Stimulated activated CD4-positive, alpha-beta T cell treated with anti-CD3 and anti-CD28 coated beads, Interleukin-15, amount 100 ng/mL, for 48 hours (primary cell): Measurements from ENCODE around the gene ABCC4.
"Not testable (repeated sequence)": the region's sequence is repeated elsewhere in the genome, so short reads cannot be mapped to it uniquely, and the experiment has no call there.

Source experiments
- DNase-seq, 2 donors: peaks; one replicate each; pipeline ENCODE4 v3.0.0-alpha.2; 2020; ENCODE audit warnings: low read depth in 2 of 2

The ABCC4 gene

DNA sequence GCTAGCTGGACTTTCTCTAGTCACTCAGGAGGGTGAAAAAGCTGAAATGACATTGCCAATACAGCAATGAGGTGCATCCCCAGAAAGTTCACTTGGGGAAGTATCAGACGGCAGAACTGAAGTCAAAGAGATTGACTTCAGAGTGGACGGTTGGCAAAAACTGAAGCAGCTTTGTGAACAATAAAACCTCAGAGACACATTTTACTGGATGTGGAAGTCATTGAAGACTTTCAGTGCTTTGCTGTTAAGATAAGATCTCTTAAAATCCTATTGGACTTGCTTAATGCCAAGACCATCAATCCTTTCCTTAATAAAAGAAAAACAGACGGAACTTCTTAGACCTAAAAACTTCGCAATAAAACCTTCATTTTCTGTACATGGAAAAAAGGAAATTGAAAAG is 103.7 kb downstream of the ABCC4 start:
- no peak for DNase-seq

DNA sequence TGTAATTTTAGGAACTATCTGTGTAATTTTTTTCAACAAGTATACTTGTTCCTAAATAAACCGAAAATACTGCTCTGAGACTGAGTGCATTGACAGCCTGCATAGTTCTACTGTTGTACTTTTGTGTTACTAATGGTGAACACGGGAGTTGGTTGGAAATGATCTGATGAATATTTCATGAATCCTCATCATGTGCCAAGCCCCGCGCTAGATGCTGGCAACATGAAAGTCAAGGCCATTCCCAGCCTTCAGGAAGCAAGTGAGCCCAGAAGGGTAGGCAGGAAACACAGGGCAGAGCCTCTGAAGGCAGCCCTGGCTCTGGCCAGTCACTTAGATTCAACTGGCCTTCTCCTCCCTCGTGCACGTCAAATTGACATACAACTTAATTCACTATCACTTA is 106.1 kb downstream of the ABCC4 start:
- no peak for DNase-seq

DNA sequence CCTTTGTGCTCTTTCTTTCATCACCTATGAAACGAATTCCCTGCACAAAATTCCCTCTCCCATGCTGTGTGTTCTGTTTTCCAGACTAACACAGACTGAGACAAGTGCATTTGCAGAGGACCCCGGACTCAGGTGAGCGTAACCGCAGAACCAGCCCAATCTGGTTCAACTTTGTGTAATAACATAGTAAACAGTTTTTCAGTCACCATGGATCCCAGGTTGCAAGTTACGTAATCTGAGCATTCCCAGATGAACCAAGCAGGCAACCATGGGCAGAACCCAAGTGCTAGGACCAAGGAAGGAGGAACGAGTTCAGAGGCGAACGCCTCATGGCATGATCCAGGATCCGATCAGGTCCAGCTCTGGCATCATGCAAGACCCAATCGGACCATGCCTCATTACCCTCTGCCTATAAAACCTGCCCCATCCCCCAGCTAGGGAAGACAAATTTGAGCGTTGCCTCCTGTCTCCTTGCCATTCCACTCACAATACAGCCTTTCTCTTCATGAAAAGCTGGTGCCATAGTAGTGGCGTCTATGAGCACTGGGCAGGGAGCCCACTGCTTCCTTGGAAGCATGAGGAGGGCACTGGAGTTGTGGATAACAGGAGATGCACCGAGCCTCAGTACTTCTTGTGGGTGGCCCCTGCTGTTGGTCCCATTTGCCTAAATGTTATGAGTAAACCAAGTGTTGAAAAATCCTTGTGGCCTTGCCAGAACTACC is 107.6 kb downstream of the ABCC4 start:
- DNase-seq, result no peak

DNA sequence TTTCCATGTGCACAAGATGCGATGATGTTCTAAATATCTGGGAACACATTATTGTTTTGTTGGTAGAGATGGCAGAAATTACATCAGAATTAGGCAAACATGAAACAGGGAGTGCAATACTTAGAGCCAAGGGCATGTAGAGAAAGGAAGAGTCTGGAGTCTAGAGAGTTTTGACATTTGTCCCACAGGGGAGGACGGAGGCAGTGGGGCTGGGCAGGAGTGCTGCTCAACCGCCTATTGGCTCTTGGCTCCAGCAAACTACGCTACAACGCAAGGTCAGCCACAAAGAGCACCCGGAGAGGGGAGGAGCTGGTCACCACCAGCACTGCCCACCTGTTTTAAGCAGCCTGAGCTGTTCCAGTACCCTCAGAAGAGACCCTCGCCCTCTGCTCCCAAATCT is 108.3 kb downstream of the ABCC4 start:
- DNase-seq, result no peak

DNA sequence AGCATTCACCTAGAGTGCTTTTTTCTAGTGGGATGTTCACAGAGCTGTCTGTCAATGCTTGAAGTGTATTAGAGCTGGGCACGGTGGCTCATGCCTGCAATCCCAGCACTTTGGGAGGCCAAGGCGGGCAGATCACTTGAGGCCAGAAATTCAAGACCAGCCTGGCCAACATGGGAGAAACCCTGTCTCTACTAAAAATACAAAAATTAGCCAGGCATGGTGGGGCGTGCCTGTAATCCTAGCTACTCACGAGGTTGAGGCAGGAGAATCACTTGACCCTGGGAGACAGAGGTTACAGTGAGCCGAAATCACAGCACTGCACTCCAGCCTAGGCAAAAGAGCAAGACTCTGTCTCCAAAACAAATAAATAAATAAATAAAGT is 108.7 kb downstream of the ABCC4 start:
- not testable (repeated sequence) for DNase-seq

DNA sequence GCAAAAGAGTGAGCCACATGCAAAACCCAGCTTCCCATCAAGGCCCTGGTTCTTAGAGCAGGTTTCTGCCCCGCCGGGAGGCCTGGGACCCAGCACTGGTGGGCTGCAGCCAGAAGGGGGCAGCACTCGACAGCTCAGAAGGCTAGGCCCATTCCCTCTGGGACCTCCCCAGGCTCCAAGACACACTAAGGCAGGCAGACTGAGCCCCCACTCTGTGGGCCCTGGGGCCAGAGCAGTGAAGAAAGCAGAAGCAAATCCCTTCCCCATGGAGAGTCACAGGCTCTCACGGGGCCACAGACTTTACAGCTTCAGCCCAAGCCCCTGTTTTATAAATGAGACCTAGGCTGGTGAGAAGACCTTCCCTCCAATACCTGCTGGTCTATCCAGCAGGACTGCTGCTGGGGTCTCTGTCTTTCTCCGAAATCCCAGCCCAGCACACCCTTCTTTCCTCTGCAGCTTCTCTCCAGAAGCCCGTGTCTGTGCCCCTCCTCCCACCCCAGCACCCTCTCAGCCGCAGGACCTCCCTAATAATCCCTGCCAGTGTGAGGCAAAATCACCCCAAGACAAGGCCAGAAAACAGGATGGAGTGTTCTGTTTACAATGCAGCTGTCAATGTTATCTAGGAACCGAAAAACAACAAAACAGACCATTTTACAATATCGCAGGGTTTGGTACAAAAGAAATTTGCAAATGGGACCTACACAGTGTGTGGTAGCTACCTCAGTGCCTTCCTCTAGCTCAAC is 109.3 kb downstream of the ABCC4 start:
- DNase-seq, result peak; percentile 24 to 64

DNA sequence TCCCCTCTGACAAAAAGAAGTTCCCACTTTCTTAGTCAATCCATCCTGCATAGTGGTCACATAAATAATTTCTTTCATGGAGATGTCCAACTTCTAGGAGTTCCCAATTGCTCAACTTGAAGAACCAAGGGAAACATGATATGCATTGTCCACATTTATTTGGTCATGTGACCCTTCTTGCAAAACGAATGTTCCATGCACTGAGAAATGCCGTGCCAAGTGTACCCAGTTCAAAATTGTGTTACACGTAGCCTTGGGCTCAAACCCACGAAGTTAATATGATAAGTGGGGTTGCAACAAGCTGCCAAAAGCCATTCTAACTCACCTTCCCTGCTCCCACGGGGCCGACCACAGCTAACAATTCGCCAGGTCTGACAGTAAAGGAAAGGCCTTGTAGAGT is 113.1 kb downstream of the ABCC4 start:
- no peak for DNase-seq

DNA sequence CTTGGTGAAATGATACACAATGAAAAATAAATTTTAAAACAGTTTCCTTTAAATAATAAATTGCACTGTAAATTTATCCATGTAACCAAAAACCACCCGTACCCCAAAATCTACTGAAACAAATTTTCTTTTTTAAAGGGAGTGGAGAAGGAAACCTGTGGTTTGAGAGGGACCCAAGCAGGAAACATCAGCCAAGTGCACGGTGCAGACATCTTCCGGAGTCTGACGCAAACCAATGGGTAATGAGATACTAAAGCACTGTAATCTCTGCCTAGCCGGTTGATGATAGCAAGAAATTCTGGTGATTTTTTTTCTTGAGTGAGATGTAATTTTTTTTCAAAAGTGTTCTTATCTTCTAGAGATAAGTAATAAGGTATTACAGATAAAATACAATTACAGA is 115.4 kb downstream of the ABCC4 start:
- peak in 1 of 2 donors; percentile 12 for DNase-seq

DNA sequence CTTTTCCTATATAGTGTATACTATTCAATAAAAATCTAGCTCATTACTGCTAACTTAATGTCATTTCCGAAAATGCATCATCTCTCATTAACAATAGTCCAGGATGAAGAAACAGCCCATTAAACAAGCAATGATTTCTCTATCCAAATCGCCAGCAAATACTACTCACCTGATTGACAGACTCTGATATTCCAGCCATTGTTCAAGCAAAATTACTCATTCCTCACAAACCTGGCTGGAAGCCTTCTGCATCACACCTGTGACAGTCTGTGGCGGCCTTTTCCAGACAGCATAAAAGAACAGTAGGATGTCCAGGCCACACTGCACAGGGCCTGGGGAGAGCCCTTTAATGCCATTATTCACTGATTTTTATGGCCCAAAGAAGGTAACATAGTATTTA is 115.9 kb downstream of the ABCC4 start:
- DNase-seq, result no peak

DNA sequence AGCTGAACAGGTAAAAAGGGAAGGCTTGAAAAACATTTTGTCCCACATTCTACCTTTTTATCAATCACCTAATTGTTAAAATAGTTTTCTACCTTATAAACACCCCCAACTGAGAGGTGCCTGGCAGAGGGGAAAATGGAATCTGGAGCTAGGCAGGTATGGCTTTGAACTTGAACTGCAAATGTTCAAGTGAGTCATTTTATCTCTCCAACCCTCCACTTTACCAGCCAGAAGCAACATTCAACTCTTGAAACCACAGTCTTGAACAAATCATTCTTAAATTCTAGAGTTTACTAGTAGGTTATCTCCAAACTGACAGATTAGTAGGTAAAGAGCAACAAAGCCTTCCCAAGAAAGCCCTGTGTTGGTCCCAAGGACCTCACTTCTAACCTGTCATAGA is 116.9 kb downstream of the ABCC4 start:
- DNase-seq, result no peak

DNA sequence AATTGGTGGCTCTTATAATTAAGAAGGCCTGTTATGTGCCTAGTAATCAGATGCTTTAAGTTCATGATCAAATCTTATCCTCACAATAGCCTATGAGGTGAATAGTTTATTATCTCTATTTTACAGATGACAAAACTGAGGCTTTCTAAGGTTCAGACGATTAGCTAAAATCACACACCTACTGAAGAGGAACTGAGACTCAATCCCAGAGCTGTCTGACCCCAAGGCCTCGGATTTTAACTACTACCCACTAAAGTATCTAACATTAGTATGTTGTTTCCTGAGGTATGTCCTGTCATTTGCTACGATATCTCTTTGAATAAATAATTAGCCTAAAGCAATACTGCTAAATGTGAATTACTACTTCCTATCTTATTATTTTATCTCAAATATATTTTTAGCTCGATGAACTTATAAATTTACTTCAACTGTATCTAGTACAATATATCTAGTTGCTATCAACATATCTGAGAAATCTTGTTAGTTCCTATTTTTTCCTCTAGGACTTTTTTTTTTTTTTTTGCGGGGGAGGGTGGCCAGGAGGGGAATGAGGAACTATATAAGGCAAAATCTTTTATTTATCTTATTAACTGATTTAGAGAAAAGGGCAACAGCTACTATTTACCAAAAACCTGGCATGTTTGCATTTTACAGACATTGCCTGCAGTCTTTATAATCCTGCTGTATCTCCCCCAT is 118.5 kb downstream of the ABCC4 start:
- no peak for DNase-seq

DNA sequence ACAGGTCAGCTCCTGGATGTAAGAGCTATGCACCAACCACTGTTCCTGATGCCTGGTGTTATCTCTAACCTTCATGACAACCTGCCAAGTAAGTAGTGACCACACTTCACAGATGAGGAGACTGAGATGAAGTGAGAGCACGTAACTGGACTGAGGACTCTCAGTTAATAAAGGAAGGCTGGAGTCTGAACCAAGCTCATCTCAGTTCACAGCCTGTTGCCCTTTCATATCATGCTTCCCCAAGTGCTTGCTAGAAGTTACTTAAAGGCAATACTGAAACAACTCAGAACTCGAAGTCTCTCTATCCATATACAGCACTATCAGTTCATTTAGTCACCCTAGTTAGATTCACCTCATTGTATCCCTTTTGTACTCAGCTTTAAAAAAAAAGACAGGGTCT is 119.7 kb downstream of the ABCC4 start:
- no peak for DNase-seq

DNA sequence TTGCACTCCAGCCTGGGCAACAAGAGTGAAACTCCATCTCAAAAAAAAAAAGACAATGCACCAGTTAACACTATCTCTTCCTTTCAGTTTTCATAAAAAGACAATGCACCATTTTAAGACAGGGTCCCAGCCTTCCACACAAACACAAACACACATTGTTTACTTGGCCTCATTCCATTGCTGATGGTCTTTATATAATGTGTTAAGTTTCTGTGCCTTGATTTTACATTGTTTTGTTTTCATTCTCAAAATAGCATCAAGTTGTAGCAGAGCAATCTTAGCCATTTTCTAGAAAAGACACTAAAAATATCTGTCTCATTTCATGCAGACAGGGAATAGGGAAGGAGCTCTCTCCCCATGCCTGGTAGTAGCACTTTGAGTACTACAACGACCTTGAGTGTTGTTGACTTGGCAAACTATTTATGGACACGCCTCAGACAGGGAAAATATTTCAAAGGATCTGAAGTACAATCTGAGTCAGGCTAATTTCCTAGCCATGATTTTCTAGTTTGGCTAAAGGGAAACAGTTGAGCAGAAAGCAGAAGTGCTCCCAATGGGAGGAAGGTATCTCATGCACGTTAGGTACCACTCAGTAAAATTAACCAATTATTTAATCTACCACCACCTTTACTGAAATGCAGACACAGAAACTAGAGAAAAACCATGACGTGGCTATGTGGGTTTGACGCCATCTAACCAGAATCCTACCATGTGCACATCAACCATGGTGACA is 120.6 kb downstream of the ABCC4 start:
- DNase-seq, result no peak

DNA sequence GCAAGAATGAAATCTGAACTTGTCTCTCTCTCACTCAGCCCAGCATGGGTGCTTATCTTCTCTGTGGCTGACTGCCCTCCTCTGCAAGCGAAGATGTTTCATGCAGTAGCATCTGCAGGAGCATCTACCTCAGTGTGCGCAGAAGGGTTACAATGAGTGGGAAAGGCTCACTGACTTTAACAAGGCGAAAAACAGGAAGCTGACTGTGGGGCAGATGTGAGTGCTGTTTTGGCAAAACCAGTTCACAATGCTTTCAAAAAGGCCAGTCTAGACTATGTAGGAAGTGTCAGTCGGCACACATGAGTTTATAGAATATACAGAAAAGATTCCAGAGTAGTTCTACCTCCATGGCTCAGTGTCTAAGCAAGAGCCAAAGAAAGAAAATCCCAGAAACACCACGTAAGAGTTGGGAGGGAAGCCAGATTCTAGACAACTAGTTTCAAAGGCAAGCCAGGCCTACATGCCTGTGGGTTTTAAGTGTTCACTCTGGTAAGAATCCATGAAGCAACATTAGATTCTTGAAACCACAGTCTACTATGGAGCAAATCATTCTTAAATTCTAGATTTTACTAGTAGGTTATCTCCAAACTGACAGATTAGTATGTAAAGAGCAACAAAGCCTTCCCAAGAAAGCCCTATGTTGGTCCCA is 124.5 kb downstream of the ABCC4 start:
- no peak for DNase-seq

DNA sequence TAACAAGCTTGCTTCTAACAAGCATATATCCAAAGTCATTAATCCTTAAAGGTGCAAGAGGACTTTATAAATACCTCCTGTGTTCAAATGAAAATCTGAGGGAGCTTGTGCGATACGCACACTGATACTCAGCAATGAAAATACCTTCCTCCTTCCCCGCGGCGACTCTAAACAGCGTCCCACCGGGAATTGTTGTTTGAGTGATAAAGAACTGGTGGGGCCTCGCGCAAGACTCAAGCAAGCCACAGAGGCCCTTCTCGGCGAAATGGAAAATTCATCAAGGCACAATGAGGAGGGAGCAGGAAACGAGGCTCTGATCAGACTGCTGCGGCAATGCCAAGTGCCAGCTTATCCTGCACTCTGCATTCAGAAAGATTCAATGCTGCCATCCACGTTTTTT is 126.7 kb downstream of the ABCC4 start:
- no peak for DNase-seq

DNA sequence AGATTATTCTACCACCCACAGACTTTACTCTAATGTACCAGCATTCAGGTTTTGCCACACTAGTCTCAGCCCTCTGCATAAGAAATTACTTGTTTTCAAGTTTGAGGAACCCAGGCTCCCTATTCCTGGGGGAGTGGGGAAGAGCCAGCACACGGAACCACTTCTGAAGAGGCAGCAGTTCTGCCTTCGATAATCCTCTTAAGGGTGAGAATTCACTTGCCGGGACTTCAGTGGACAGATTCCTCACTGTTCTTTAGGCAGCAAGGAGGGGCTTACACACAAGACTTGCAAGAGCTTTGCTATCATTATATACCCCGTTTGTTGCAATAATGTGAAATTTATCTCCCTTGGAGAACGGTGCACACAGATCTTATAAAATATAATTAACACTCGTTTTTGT is 133.1 kb downstream of the ABCC4 start:
- no peak for DNase-seq

DNA sequence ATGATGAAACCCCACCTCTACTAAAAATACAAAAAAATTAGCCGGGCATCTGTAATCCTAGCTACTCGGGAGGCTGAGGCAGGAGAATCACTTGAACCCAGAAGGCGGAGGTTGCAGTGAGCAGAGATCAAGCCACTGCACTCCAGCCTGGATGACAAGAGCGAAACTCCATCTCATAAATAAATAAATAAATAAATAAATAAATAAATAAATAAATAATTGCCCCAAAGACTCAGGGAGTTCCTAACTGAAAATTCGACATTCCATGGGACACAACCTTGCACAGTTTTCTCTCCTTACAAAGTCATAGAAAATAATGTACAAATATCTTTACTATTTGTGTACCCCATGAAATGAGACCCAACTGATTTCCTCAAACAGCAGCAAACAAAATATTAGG is 134.2 kb downstream of the ABCC4 start:
- DNase-seq, result not testable (repeated sequence)

DNA sequence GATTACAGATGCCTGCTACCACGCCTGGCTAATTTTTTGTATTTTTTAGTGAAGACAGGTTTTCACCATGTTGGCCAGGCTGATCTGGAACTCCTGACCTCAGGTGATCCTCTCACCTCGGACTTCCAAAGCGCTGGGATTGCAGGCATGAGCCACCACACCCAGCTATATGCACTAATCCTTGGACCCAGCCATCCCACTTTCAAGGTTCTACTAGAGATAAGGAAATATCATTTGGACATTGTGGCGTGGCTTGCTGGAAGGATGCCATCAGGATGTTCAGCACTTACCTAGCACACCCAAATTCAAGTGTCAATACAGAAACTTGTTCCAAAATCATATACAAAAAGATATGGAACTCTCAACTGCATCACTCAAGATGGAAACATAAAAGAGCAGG is 136.4 kb downstream of the ABCC4 start:
- DNase-seq, result no peak

DNA sequence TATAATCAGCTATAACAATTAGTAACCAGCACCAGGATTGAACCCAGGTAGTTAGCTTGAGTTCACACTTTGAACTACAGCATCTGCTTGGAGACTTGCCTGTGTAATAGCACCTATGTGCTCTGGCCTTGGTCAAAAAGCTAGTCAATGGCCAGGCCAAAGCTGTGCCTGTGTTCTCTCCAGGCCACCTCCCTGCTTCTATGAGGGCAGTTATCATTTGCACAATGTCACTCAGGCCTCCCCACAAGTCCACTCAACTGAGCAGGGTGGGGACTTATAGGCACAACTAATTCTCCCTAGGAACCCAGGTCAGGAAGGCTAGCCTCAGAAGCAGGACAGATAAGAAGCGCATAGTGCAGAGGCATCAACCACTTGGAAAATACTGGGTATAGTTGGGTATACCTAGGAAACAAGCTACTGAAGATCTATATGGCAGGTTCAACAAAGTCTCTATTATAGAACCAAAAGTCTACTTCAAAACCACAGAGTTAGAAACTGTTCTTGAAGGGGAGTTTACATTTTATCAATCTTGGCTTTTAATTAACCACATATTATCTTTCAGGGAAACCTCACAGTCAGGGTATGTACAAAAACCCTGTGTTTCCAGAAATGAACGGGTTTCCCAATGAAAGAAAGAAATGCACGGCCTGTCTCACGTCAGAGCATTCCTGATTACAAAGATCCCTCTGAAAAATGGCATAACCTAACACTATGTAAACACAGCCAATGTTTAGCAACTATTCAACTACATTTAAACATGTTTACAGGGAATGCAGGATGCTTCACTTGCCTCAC is 140.9 kb downstream of the ABCC4 start:
- DNase-seq, result no peak

DNA sequence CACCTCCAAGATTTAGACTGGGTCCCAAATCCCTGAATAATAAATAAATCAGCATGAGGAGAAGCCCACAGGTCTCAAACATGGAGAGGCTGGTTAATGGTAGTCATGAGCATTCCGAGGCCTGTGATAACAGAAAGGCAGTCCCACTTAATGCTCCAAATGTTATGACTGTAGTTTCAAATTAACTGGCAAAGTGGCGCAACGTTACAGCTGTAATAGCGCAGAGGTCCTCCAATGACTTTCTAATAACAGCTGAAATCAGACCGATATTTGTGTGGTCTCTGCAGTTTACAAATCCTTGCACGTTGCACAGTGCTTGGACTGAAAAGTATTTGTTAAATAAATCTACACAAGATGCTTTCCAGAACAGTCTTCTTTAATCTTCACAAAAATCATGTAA is 141.8 kb downstream of the ABCC4 start:
- DNase-seq, result no peak

DNA sequence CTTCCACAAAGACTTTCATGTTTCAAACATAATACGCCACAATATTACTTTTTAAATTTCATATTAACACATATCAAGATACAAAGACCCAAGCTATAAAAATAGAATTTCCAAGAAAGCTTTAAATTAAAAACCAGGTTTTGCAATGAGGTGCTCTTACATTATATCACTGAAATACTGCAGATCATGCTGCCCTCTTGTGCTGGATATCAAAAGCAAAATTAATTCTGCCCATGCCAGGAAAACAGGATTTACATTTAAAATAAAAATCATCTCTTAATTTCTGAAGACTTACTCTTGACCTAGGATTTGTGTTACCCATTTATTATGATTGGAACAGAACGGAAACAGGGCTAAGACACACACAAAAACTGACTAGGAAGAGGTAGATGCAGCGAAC is 145.0 kb downstream of the ABCC4 start:
- no peak for DNase-seq
